GM04503 (cell line): Measurements from ENCODE around the gene TRAPPC14.
"Not testable (repeated sequence)": the region's sequence is repeated elsewhere in the genome, so short reads cannot be mapped to it uniquely, and the experiment has no call there.

Source experiments
- DNase-seq: peaks from one replicate; pipeline ENCODE4 v3.0.0-alpha.2; 2012; ENCODE audit warnings: low read depth

The TRAPPC14 gene, protein sequence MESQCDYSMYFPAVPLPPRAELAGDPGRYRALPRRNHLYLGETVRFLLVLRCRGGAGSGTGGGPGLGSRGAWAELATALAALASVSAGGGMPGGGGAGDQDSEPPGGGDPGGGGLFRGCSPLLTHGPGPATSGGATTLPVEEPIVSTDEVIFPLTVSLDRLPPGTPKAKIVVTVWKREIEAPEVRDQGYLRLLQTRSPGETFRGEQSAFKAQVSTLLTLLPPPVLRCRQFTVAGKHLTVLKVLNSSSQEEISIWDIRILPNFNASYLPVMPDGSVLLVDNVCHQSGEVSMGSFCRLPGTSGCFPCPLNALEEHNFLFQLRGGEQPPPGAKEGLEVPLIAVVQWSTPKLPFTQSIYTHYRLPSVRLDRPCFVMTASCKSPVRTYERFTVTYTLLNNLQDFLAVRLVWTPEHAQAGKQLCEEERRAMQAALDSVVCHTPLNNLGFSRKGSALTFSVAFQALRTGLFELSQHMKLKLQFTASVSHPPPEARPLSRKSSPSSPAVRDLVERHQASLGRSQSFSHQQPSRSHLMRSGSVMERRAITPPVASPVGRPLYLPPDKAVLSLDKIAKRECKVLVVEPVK

DNA sequence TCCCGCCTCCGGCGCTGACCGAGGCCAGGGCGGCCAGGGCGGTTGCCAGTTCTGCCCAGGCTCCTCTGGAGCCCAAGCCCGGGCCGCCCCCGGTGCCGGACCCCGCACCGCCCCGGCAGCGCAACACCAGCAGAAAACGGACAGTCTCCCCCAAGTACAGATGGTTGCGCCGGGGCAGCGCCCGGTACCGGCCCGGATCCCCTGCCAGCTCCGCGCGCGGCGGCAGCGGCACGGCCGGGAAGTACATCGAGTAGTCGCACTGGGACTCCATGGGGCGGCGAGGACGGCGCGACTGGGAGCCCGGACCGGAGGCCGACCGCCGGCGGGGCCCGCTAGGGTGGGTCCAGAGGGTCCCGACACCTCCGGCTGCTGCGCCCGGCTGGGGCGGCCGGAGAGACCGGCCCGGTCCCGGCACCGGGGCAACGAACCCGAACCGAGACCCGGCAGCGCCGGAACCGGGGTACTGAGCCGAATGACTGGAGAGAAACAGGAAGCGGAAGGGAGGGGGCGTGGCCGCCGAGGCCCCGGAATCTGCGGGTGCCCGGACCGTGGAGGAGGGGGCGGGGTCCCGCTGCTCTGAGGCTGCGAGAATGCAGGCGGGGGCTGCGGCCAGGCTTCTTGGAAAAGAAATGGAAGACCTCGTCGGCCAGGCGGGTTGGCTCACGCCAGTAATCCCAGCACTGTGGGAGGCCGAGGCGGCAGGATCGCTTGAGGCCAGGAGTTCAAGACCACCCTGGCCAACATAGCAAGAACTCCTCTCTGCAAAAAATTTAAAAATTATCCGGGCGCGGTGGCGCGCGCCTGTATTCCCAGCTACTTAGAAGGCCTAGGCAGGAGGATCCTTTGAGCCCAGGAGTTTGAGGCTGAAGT is at the start of gene TRAPPC14:
TRAPPC14 (minus strand) TSS at position 495 of the 870 bp plus-strand sequence; CDS start at position 271, 224 bp downstream.
- DNase-seq = no peak

DNA sequence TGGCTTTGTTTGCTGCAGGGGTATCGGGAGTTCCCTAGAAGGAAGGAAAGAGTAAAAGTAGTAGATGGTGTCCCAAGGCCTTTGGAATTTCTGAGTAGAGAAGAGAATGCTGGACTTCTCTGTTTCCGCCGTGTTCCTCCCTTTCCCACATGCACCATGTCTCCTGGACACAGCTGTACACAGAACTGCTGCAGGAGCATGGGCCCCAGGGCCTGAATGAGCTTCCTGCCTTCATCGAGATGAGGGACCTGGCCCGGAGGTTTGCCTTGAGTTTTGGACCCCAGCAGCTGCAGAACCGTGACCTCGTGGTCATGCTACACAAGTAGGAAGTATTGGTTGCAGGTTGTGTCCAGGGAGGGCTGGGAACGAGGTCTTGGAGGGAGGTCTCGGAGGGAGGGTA is 45.9 kb upstream of the TRAPPC14 start:
- no peak for DNase-seq

DNA sequence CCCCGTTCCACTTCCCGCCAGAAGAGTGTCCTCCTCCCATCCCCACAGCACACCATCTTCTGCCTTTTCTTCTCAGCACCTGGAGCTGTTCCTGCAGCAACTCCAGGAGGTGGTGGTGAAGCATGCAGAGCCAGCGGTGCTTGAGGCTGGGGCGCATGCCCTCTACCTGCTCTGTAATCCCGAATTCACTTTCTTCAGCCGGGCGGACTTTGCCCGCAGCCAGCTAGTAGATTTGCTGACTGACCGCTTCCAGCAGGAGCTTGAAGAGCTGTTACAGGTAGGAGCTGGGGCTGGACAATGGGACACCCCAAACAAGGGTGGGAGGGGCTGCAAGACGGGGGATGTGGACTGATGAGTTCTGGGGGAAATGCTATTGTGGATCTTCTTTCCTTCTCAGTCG is 42.2 kb upstream of the TRAPPC14 start:
- DNase-seq = no peak

DNA sequence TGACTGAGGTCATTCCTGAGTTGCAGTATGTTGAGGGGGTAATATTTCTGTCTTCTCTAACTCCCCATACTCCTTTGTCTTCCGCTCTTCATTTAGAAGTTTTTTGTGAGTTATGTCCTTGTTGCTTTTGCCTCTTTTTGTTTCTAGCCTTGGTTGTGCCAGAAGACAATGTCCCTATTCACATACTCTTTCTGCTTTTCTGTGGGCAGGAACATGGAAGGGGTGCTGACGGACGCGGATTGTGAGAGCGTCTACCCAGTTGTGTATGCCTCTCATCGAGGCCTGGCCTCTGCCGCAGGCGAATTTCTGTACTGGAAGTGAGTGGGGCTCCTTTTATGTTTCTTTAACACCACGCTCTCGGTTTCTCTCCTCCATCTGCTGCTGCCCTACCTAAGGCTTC is 39.7 kb upstream of the TRAPPC14 start:
- no peak for DNase-seq

DNA sequence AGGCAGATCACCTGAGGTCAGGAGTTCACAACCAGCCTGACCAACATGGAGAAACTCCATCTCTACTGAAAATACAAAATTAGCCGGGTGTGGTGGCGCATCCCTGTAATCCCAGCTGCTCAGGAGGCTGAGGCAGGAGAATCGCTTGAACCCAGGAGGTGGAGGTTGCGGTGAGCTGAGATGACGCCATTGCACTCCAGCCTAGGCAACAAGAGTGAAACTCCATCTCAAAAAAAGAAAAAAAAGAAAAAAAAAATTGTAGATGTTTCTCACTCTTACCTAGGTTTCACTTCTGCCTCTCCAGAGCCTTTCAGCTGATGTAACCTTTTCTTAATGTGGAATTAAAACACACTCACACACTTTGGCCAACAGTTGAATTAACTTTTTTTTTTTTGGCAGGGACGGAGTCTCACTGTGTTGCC is 37.4 kb upstream of the TRAPPC14 start:
- not testable (repeated sequence) for DNase-seq

DNA sequence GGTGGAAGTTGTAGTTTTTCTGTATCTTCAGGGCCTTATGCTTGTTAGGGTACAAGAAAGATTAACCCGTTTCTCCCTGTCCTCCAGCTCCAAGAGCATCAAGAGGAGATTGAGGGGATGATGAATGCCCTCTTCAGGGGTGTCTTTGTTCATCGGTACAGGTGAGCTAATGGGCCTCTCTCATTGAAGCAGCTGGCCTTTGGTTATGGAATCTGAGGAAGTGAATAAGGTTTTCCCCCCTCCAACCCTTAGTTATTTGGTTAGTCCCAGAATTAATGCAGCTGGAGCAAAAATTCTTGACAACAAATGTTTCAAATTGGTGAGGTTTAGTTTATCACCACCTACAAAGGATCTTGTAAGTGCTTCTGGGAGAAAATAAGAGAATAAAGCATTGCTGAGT is 36.7 kb upstream of the TRAPPC14 start:
- DNase-seq = no peak

DNA sequence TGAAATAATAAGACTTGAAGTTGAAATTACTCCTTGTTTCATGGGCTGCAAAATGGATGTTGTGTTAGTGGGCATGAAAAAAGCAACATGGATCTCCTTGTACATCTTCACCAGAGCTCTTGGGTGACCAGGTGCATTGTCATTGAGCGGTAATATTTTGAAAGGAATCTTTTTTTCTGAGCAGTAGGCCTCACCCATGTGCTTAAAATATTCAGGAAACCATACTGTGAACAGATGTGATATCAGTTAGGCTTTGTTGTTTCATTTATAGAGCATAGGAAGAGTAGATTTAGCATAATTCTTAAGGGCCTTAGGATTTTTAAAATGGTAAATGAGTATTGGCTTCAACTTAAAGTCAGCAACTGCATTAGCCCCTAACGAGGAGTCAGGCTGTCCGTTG is 34.4 kb upstream of the TRAPPC14 start:
- no peak for DNase-seq

DNA sequence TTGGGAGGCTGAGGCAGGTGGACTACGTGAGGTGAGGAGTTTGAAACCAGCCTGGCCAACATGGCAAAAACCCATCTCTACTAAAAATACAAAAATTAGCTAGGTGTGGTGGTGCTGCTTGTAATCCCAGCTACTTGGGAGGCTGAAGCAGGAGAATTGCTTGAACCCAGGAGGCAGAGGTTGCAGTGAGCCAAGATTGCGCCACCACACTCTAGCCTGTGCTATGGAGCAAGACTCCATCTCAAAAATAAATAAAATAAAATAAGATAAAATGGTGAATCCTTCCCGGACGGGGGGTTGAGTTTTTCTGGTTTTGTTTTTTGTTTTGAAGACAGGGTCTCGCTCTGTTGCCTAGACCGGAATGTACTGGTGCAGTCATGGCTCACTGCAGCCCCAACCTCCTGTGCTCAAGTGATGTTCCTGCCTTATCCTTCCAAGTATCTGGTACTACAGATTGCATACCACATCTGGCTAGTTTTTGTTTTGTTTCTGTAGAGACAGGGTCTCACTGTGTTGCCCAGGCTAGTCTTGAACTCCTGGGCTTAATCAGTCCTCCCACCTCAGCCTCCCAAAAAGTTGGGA is 33.8 kb upstream of the TRAPPC14 start:
- not testable (repeated sequence) for DNase-seq

DNA sequence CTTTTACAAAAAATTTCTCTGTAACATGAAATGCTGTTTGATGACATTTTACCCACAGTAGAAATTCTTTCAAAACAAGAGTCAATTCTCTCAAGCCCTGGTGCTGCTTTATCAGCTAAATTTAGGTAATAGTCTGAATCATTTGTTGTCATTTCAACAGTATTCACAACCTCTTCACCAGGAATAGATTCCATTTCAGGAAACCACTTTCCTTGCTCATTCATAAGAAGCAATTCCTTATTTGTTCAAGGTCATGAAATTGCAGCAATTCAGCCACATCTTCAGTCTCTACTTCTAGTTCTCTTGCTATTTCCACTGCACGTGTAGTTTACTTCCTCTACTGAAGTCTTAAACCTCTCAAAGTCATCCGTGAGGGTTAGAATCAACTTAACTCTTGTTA is 33.3 kb upstream of the TRAPPC14 start:
- peak; percentile 41 for DNase-seq

DNA sequence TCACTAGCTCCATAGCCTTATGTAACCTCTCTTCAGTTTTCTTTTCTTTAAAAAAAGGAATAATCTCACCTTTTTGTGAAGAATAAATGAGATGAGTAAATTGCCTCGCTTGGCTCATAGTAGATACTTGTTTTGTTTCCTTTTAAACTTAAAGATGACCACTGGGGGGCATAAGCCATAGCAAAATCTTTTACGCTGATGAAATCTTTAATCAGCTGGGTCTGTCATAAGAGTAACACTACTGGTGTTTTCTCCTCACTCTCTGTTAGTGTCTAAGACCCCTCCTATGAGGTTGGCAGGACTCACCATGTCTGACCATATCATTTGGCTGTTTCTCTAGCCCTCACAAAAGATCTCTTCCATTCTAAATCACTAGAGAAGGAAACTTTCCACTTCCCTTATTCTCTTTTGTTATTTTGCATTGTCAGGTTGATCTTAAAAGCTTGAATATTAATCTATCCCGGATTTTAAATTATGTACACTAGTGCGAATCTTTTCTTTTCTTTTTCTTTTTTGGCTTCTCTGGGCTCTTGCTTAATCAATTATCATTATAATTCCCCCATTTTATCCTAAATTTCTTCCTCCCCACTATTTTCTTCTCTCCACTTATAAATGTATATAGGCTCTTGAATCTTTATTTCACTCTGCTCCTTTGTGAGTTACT is 31.7 kb upstream of the TRAPPC14 start:
- DNase-seq = no peak

DNA sequence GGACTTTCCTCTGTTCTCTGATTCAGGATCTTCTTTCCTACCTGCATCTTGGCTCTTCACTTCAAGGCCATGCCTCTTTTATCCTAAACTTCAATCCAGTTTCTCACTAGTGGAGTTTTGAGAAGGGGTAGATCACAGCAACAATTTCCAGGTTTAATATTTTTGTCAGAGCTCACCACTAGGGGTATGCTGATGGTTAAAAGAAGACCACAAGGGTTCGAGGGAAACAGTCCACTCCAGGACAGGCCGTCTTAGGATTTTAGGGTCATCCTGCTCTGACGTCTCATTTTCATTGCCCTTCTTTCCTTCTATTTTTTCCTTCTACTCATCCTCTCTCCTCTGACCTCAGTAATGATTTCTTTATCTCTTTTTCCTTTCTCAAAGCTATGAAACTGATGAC is 30.5 kb upstream of the TRAPPC14 start:
- no peak for DNase-seq

DNA sequence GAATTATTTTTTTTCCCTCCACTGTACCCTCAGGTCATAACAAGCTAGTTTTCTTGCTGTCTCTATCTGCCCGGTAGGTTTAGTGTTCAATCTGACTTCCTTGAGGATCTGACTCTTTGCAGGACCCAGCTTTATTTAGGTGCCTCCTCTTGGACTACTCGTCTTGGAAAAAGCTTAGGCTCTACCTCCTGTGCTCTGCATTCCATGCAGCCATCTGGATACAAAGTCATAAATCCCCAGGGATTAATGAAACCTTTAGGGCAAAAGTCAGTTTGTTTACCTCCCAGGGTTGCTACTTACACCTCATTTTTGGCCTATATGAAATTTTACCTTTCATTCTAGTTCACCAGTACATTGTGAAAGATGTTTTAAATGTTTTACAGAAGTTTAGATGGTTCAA is 27.2 kb upstream of the TRAPPC14 start:
- DNase-seq = no peak

DNA sequence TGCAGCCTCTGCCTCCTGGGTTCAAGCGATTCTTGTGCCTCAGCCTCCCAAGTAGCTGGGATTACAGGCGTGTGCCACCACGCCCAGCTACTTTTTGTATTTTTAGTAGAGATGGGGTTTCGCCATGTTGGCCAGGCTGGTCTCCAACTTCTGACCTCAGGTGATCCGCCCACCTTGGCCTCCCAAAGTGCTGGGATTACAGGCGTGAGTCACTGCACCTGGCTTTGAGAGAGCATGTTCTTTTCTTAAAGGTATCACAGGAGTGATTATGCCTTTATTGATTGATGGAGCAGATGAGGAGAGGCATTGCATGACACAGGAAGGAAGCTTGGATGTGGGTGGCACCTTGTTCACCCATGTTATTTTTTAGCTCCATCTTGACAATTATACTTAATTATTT is 24.6 kb upstream of the TRAPPC14 start:
- DNase-seq = not testable (repeated sequence)

DNA sequence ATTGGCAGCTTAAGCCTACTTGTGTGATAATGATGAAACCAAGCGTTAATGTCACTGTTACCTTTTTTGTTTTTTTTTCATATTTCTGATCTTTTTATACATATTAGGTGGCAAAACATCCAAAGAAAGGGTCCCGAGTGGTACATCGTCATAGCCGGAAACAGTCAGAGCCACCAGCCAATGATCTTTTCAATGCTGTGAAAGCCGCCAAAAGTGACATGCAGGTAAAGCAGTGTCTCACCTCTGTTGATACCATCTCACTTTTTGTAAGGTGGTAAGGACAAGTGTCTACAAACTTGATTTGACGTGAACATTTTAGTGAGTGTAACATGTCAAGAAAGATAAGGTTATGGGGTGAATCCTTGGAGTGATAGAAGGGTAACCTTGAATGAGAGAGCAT is 24.1 kb upstream of the TRAPPC14 start:
- not testable (repeated sequence) for DNase-seq

DNA sequence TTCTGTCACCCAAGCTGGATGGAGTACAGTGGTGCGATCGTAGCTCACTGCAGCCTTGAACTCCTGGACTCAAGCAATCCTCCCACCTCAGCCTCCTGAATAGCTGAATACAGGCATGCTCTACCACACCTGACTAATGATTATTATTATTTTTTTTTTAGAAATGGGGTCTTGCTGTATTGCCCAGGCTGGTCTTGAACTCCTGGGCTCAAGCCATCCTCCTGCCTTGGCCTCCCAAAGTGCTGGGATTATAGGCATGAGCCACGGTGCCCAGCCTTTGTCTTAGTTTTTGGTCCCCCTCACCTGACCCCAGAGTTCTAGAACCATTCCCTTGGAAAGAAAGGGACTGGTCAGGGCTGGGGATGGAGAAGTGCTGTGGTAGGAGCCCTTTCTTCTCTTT is 21.6 kb upstream of the TRAPPC14 start:
- not testable (repeated sequence) for DNase-seq

DNA sequence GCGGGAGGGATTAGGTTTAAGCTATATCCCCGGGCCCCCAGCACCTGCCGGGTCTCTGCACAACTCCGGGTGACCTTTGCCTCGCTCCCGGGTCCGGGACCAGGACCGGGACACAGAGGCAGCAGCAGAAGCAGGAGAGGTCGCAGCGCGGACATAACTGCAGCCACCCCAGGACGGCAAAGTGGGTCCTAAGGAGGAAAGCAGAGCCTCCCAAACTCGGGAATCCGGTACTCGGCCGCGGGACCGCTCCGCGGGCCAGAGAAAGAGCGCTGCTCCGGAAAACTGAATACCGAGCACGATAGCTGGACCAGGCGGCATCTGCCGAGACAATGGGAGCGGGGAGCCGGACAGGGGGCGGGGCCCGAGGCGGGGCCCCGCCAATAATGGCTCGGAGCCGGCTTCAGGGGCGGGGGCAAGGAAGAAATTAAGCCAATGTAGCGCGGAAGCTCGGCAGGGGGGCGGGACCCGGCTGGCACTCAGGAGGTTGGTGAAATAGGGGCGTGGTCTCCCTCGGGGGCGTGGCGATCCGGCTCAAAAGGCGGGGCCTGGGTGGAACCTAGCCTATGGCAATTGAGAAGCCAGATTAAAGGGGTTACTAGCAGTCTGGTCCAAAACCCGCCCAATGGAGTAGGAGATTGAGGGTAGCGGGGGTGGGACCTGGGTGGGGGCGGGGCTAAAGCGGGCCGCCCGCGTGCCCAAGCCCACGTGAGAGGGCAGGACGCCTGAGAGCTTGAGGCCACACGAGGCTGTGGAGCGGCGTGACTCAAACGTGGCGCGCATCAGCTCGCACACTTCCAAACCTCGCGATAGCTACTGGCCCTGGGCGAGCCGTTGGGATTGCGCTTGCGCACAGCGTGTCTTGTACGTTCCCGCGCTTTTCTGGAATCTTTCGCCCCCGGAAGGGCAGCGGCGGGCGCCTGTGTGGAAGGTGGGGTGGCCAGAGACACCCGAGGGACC is 18.8 kb upstream of the TRAPPC14 start, which contains the start of the genes GPC2 and STAG3:
GPC2 (minus strand) TSS at position 337 of the 957 bp plus-strand sequence; CDS start at position 155, 182 bp downstream.
STAG3 (plus strand) TSS at position 874 of the 957 bp plus-strand sequence. CDS start 2,639 bp downstream, outside the sequence.
- DNase-seq = peak; percentile 69

DNA sequence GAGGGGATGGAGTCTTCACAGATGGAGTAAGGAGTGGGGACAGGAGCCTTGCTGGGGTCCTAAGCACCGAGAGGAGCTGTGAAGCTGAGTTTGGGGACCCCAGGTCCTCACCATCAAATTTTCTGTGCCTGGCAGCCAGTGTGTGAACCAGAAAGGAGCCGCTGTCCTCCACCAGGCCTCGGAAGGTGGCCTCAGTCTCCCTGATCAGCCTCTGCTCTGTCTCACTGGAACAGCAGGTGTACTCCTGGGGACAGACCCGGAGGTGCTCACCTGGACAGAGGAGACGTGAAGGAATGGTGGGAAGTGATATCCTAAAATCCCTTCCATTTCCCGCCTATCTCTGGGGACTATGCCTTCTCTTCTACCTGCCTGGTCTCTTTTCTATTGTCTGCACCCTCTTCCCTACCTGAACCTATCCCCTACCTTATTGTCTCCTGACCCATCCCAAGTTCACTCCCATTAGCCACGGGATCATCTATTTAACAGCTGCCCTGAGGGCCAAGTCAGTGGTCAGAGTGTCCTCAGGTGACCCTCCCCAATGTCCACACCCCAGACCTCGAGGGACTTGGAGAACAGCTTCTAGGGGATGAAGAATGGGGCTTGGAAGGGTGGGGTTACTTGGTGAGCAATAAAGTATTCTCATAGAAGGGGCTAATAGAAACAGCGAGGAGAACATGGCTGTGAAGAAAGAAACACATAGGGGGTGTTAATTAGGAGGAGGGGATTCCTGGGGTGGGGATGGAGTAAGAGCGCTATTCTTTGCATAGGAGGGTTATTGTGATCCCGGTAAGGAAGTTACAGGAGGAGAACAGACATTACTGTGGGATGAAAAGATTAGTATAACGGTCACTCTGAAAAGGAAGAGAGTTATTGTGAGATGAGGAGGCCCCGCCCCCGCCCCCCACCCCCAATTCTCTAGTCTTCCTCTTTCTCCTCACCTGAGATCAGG is 17.8 kb upstream of the TRAPPC14 start:
- DNase-seq = no peak

DNA sequence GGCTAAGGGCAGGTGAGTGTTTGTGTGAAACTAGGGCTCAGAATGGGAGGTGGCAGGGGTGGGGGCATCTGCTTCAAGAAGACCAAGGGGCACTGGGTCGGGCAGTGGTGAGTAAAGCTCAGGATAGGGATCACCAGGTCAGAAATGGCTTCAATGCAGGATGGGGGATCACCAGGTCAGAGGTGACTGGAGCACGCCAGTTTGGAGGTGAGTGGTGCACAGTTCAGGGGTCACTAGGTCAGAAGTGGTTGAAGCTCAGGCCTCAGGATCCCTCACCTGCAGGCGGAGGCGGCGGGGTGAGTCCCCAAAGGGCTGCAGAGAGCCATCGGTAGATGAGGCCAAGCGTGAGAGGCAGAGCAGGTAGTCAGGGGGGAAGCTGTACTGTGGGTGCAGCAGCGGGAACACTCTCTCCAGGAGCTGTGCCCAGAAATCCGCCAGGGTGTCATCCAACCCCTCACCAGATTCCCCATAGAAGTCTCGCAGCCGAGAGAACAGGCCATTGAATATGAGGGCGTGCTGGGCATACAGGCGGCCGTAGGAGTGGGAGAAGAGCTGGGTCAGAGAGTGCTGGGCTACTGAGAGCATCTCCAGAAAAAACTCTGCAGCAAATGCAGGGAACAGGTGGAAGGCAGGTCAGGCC is 16.9 kb upstream of the TRAPPC14 start:
- DNase-seq = no peak

DNA sequence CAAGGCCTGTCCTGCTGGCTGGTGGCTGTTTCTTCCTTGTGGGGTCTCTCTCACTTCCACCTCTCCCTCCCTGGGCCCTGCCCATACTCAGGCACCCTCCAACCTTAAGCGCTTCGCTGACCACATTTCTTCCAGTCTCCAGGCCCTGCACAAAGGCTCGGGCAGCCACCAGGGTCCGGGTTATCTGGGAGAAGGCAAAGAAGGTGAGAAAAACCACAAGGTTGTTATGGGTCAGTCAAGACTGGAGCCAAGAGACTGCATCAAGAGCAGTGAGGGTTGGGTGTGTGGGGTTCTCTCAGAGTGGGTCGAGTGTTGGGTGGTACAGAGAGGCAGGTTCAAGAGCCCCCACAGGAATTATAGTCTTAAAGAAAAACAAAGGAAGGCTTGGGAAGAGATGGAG is 16.1 kb upstream of the TRAPPC14 start:
- no peak for DNase-seq
